Measurements from ENCODE around the gene ARHGAP42.
"Not testable (repeated sequence)": the region's sequence is repeated elsewhere in the genome, so short reads cannot be mapped to it uniquely, and the experiment has no call there.

The ARHGAP42 gene

GRCh38 chr11:100731471-100731870, 44.4 kb downstream of the ARHGAP42 start:
- DNase-seq: no peak

GRCh38 chr11:100732949-100733348, 45.9 kb downstream of the ARHGAP42 start:
- no peak for DNase-seq

GRCh38 chr11:100734743-100735527, 47.8 kb downstream of the ARHGAP42 start:
- DNase-seq: no peak

GRCh38 chr11:100735949-100736675, 49.0 kb downstream of the ARHGAP42 start:
- DNase-seq: no peak

GRCh38 chr11:100738701-100739270, 51.7 kb downstream of the ARHGAP42 start:
- no peak for DNase-seq

- DNase-seq: no peak
Measured at GRCh38 chr11:100739666-100740065, 52.6 kb downstream of the ARHGAP42 start.

GRCh38 chr11:100740440-100740839, 53.4 kb downstream of the ARHGAP42 start:
- DNase-seq: no peak

GRCh38 chr11:100741866-100742625, 55.0 kb downstream of the ARHGAP42 start:
- DNase-seq: no peak

- DNase-seq: no peak
Measured at GRCh38 chr11:100746448-100746847, 59.4 kb downstream of the ARHGAP42 start.

GRCh38 chr11:100748153-100748552, 61.1 kb downstream of the ARHGAP42 start:
- DNase-seq: no peak

- DNase-seq: not testable (repeated sequence)
Measured at GRCh38 chr11:100749887-100750565, 62.9 kb downstream of the ARHGAP42 start.

GRCh38 chr11:100750566-100750891, 63.4 kb downstream of the ARHGAP42 start:
- not testable (repeated sequence) for DNase-seq

- DNase-seq: no peak
Measured at GRCh38 chr11:100752371-100753171, 65.5 kb downstream of the ARHGAP42 start.

- no peak for DNase-seq
Measured at GRCh38 chr11:100753172-100753543, 66.1 kb downstream of the ARHGAP42 start.

GRCh38 chr11:100753571-100753970, 66.5 kb downstream of the ARHGAP42 start:
- DNase-seq: no peak

- DNase-seq: no peak
Measured at GRCh38 chr11:100756559-100756958, 69.5 kb downstream of the ARHGAP42 start.

- no peak for DNase-seq
Measured at GRCh38 chr11:100757646-100758045, 70.6 kb downstream of the ARHGAP42 start.

GRCh38 chr11:100759106-100759505, 72.0 kb downstream of the ARHGAP42 start:
- no peak for DNase-seq

GRCh38 chr11:100759856-100760255, 72.8 kb downstream of the ARHGAP42 start:
- no peak for DNase-seq

GRCh38 chr11:100760744-100761143, 73.7 kb downstream of the ARHGAP42 start:
- DNase-seq: no peak

GRCh38 chr11:100761841-100762240, 74.8 kb downstream of the ARHGAP42 start:
- no peak for DNase-seq

- no peak for DNase-seq
Measured at GRCh38 chr11:100766764-100767163, 79.7 kb downstream of the ARHGAP42 start.
